IMR-90 (cell line): ENCODE results near the gene SFTPB.

Experiments used
- MAFK ChIP-seq: IDR thresholded peaks from 2 replicates; pipeline ENCODE4 v1.6.1; 2012; ENCODE audit warnings: low read depth, low read length, improper control_type of control experiment
- MXI1 ChIP-seq: IDR thresholded peaks from 2 replicates; pipeline ENCODE4 v1.6.1; 2012; ENCODE audit warnings: low read depth, mild to moderate bottlenecking, low read length, moderate library complexity, borderline replicate concordance
- POLR2A ChIP-seq: IDR thresholded peaks from 2 replicates; pipeline ENCODE4 v1.6.1; 2012; ENCODE audit warnings: mild to moderate bottlenecking, low read depth, low read length
- RAD21 ChIP-seq: IDR thresholded peaks from 2 replicates; pipeline ENCODE4 v1.6.1; 2012; ENCODE audit warnings: low read length, improper control_type of control experiment
- TF ChIP-seq, protein P1 (sequence below): conservative IDR thresholded peaks from 2 replicates; pipeline ENCODE4 v1.5.1; 2012; ENCODE audit warnings: mild to moderate bottlenecking, low read depth, low read length, improper control_type of control experiment
- TF ChIP-seq, protein P2 (sequence below): fragments of 150-350 bp; IDR thresholded peaks from 2 replicates; pipeline ENCODE4 v1.6.1; 2017; ENCODE audit warnings: mild to moderate bottlenecking, antibody characterized with exemption, low read length, low read depth

DNA sequence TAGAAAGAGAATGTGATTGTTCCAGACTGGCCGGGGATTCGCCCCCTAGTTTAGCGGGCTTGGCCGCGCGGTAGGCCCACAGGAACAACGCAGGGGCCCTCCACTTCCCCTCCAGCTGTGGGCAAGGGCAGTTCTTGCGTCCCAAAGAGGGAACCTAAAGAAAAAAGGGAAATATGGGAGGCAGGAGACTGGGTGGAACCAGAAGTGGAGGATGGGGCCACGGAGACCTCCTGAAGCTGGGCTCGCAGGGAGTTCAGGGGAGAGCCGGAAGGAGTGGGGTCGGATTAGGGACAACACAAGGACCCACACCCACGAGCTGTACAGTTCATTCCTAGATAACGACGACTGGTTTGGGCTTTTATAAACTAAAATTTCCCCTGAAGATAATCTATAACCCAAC, 44.3 kb upstream of the SFTPB start:
- TF ChIP-seq, protein P1, sequence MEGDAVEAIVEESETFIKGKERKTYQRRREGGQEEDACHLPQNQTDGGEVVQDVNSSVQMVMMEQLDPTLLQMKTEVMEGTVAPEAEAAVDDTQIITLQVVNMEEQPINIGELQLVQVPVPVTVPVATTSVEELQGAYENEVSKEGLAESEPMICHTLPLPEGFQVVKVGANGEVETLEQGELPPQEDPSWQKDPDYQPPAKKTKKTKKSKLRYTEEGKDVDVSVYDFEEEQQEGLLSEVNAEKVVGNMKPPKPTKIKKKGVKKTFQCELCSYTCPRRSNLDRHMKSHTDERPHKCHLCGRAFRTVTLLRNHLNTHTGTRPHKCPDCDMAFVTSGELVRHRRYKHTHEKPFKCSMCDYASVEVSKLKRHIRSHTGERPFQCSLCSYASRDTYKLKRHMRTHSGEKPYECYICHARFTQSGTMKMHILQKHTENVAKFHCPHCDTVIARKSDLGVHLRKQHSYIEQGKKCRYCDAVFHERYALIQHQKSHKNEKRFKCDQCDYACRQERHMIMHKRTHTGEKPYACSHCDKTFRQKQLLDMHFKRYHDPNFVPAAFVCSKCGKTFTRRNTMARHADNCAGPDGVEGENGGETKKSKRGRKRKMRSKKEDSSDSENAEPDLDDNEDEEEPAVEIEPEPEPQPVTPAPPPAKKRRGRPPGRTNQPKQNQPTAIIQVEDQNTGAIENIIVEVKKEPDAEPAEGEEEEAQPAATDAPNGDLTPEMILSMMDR: no peak
- TF ChIP-seq, protein P2, sequence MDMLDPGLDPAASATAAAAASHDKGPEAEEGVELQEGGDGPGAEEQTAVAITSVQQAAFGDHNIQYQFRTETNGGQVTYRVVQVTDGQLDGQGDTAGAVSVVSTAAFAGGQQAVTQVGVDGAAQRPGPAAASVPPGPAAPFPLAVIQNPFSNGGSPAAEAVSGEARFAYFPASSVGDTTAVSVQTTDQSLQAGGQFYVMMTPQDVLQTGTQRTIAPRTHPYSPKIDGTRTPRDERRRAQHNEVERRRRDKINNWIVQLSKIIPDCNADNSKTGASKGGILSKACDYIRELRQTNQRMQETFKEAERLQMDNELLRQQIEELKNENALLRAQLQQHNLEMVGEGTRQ: no peak
- no peak for TF ChIP-seq POLR2A
- no peak for TF ChIP-seq RAD21
- TF ChIP-seq MXI1: no peak
- TF ChIP-seq MAFK: no peak
